ENCODE measurements around the gene SGK2.
"Not testable (repeated sequence)": the region's sequence is repeated elsewhere in the genome, so short reads cannot be mapped to it uniquely, and the experiment has no call there.

SGK2 gene

GRCh38 chr20:43605715-43606114 lies 46.9 kb downstream of the SGK2 start:
- no peak for DNase-seq

- DNase-seq: not testable (repeated sequence)
Observed at GRCh38 chr20:43607278-43607677, 48.5 kb downstream of the SGK2 start.

GRCh38 chr20:43631598-43631997 lies 72.8 kb downstream of the SGK2 start:
- DNase-seq: no peak

Measured in fibroblast of skin of abdomen (primary cell).